Ishikawa (cell line): ENCODE measurements around the gene GPX1.

Source experiments
- EGR1 ChIP-seq: IDR thresholded peaks from 2 replicates; pipeline ENCODE4 v1.6.1; 2012
- EP300 ChIP-seq: IDR thresholded peaks from 2 replicates; pipeline ENCODE4 v1.6.1; 2012; ENCODE audit warnings: borderline replicate concordance
- TF ChIP-seq, protein P1 (sequence below): IDR thresholded peaks from 2 replicates; pipeline ENCODE4 v1.6.1; 2012; ENCODE audit warnings: low read depth, mild to moderate bottlenecking

DNA sequence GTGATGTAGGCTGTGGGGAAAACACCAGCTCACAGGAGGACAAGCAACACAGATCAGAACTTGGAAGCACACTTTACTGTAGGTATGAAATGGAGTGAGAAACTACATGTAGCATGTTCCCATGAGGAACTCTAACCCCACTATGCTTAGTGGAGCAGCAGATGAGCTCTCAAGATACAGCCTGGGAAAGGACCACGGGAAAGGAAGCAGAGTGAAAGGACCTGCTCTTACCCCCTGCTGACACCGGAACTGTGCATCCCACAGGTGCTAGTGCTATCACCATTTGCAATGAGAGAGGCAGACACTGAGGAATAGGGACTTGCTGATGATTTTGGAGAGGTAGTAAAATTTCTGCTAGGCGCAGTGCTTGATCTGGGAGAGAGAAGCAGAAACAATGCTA is 46.9 kb downstream of the GPX1 start:
- TF ChIP-seq, protein P1, sequence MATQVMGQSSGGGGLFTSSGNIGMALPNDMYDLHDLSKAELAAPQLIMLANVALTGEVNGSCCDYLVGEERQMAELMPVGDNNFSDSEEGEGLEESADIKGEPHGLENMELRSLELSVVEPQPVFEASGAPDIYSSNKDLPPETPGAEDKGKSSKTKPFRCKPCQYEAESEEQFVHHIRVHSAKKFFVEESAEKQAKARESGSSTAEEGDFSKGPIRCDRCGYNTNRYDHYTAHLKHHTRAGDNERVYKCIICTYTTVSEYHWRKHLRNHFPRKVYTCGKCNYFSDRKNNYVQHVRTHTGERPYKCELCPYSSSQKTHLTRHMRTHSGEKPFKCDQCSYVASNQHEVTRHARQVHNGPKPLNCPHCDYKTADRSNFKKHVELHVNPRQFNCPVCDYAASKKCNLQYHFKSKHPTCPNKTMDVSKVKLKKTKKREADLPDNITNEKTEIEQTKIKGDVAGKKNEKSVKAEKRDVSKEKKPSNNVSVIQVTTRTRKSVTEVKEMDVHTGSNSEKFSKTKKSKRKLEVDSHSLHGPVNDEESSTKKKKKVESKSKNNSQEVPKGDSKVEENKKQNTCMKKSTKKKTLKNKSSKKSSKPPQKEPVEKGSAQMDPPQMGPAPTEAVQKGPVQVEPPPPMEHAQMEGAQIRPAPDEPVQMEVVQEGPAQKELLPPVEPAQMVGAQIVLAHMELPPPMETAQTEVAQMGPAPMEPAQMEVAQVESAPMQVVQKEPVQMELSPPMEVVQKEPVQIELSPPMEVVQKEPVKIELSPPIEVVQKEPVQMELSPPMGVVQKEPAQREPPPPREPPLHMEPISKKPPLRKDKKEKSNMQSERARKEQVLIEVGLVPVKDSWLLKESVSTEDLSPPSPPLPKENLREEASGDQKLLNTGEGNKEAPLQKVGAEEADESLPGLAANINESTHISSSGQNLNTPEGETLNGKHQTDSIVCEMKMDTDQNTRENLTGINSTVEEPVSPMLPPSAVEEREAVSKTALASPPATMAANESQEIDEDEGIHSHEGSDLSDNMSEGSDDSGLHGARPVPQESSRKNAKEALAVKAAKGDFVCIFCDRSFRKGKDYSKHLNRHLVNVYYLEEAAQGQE = no peak
- TF ChIP-seq EGR1 (no peak), EP300 (no peak)
